G401 (cell line): ENCODE data around the gene CAPN1. TPM values are rescaled to one million over a fixed set of nuclear protein-coding genes. Genes with fewer than 3 reads are reported as not detected.
"Not testable (repeated sequence)": the region's sequence is repeated elsewhere in the genome, so short reads cannot be mapped to it uniquely, and the experiment has no call there.

Source experiments
- DNase-seq: peaks from one replicate; pipeline ENCODE4 v3.0.0-alpha.2; 2015; ENCODE audit warnings: low spot score
- in situ Hi-C: cut with HindIII; loops from 2 replicates; pipeline ENCODE4 v1.10.0; 2016; ENCODE audit warnings: low sequenced_read_pairs, mixed read lengths
- total RNA-seq: library from RNA; depleted of rRNA; stranded (reverse); fragments of >200 nt; shearing (Covaris generic); gene quantifications from 2 replicates; pipeline ENCODE4 v1.2.3, GENCODE V29; 2014; rRNA removed

CAPN1 gene
- total RNA-seq, 1 experiment from 2014 or later: 76.6 TPM

DNA sequence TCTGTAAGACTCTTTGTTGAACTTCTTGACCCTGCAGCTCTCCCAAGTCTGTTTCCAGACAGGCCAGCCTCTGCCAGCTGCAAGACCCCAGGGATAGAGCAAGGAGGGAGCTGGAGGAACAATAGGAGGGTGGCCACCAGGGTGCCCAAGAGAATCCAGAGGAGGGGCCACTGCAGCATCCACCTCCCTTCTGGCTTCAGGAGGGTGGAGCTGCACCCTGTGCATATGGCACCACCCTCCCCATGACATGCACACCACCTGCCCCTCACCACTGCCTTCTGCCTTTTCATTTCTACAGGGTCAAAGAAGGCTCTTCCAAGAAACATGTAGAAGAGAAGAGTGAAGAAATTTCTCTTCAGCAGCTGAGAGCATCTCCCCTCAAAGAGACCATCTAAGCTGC is 60.0 kb downstream of the CAPN1 start:
- no peak for DNase-seq
- in situ Hi-C loops: no loop called here

DNA sequence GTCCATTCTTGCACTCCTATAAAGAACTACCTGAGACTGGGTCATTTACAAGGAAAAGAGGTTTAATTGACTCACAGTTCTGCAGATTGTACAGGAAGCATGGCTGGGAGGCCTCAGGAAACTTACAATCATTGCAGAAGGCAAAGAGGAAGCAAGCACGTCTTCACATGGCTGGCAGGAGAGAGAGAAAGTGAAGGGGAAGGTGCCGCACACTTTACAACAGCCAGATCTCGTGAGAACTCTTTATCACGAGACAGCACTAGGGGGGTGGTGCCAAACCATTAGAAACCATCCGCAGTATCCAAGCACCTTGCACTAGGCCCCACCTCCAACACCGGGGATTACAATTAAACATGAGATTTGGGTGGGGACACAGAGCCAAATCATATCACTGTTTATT is 60.7 kb downstream of the CAPN1 start:
- in situ Hi-C loops: no loop called here
- DNase-seq: no peak

DNA sequence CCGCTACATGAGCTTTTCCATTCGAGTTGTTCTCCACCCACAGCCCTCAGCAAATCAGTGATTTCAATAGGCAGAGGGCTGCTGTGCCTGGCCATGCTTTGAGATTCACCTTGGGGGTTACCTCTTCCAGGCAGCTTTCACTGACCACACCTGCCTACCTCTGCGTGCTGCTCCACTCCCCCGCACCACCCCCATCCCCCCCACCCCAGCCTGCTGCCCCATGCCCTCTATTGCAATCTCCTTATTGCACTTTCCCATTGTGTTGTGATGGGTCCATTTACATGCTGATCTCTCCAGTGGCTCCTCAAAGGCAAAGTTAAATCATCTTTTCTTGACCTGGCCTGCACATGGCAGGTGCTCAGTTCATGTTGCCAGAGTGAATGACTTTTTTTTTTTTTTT is 62.1 kb downstream of the CAPN1 start:
- in situ Hi-C loops: no loop called here
- no peak for DNase-seq

DNA sequence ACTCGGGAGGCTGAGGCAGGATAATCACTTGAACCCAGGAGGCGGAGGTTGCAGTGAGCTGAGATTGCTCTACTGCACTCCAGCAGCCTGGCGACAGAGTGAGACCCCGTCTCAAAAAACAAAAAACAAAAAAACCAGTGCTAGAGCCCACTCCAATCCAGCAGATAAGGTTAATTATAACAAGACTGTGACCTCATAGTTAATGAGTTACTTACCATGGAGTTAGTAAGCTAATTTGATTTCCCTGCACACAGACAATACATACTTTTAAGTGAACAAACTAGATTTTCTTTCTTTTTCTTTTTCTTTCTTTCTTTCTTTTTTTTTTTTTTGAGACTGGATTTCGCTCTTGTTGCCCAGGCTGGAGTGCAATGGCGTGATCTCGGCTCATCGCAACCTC is 63.3 kb downstream of the CAPN1 start:
- in situ Hi-C loops, DNase-seq: not testable (repeated sequence)

DNA sequence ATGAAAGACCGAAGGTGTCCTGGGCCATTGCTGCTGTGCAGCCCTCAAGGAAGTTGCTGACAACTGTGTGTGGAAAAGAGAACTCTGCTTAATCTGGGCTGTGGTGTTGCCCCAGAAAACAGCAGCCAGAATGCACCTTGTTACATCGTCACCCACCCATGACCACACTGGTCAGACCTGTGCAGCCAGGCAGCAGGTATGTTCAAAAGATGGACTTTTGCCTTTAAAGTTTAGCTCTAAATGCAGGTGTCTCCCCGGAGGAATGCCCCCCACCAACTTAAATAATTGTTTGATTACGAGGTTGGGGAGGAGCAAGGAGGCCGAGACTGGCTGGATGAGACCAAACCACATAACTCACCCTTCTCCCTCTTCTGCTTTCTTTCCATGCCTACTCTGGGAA is 64.8 kb downstream of the CAPN1 start:
- no peak for DNase-seq
- in situ Hi-C loops: no loop called here

DNA sequence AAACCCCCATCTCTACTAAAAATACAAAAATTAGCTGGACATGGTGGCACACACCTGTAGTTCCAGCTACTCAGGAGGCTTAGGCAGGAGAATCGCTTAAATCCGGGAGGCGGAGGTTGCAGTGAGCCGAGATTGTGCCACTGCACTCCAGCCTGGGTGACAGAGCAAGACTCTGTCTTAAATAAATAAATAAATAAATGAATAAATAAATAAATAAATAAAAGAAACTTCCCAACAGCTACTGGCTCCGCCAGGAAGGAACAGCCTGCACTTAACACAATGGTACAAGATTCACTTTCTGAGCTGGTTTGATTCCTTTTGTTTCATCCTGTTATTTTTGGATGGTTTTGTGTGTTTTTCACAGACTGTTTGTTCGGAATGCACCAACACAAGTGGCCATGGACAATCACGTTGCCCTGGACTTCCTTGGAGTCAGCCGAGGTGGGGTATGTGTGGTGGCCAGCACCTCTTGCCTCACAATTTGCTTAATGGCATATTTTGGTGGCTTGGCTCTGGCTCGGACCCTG is 66.5 kb downstream of the CAPN1 start:
- DNase-seq, in situ Hi-C loops: not testable (repeated sequence)

GRCh38 chr11:65251476-65251875 is 69.7 kb downstream of the CAPN1 start:
- no peak for DNase-seq
- in situ Hi-C loops: no loop called here

- DNase-seq: no peak
- in situ Hi-C loops: no loop called here
Measured at GRCh38 chr11:65254724-65255123, 73.0 kb downstream of the CAPN1 start.

- no peak for DNase-seq
- in situ Hi-C loops: no loop called here
Measured at GRCh38 chr11:65258988-65259387, 77.3 kb downstream of the CAPN1 start.

- in situ Hi-C loops: no loop called here
- DNase-seq: no peak
Measured at GRCh38 chr11:65260302-65260701, 78.6 kb downstream of the CAPN1 start.

- in situ Hi-C loops: no loop called here
- no peak for DNase-seq
Measured at GRCh38 chr11:65260756-65261590, 79.2 kb downstream of the CAPN1 start.

Other genes starting within 250 kb of the CAPN1 start
- gene GPHA2, start 246.0 kb upstream of the CAPN1 start, total RNA-seq: 0.54 and 0.80 TPM in 2 replicates
- gene MAJIN, start 209.8 kb upstream of the CAPN1 start, total RNA-seq: not detected in 2 replicates
- gene BATF2, start 185.0 kb upstream of the CAPN1 start, total RNA-seq: 0.37 and 4.1 TPM in 2 replicates
- 175 and 216 TPM in 2 replicates for gene ARL2, start 167.8 kb upstream of the CAPN1 start, total RNA-seq
- gene SNX15, start 154.5 kb upstream of the CAPN1 start, total RNA-seq: 10.1 and 12.8 TPM in 2 replicates
- 52.3 and 52.9 TPM in 2 replicates for gene SAC3D1, start 140.7 kb upstream of the CAPN1 start, total RNA-seq
- gene NAALADL1, start 123.4 kb upstream of the CAPN1 start, total RNA-seq: not detected in 2 replicates
- 59.1 and 71.2 TPM in 2 replicates for gene CDCA5, start 97.9 kb upstream of the CAPN1 start, total RNA-seq
- gene ZFPL1, start 97.7 kb upstream of the CAPN1 start, total RNA-seq: 17.7 and 42.6 TPM in 2 replicates
- 212 and 303 TPM in 2 replicates for gene VPS51, start 85.7 kb upstream of the CAPN1 start, total RNA-seq
- 23.5 and 39.0 TPM in 2 replicates for gene TM7SF2, start 70.1 kb upstream of the CAPN1 start, total RNA-seq
- 12.7 and 21.0 TPM in 2 replicates for gene ZNHIT2, start 64.2 kb upstream of the CAPN1 start, total RNA-seq
- 137 and 188 TPM in 2 replicates for gene FAU, start 59.8 kb upstream of the CAPN1 start, total RNA-seq
- 108 and 117 TPM in 2 replicates for gene MRPL49, start 59.6 kb upstream of the CAPN1 start, total RNA-seq
- gene SYVN1, start 47.4 kb upstream of the CAPN1 start, total RNA-seq: 6.9 and 16.3 TPM in 2 replicates
- 2.0 and 3.4 TPM in 2 replicates for gene SPDYC, start 11.7 kb upstream of the CAPN1 start, total RNA-seq
- gene POLA2, start 80.0 kb downstream of the CAPN1 start, total RNA-seq: 10.8 and 19.4 TPM in 2 replicates
- gene CDC42EP2, start 132.9 kb downstream of the CAPN1 start, total RNA-seq: 4.6 TPM in 1 of 2 replicates, not detected in the other
- 52.8 and 54.3 TPM in 2 replicates for gene DPF2, start 151.9 kb downstream of the CAPN1 start, total RNA-seq
- gene TIGD3, start 172.8 kb downstream of the CAPN1 start, total RNA-seq: 0.12 and 1.9 TPM in 2 replicates
- gene SLC25A45, start 200.7 kb downstream of the CAPN1 start, total RNA-seq: 1.1 TPM in 1 of 2 replicates, not detected in the other
- 31.1 and 40.1 TPM in 2 replicates for gene FRMD8, start 204.7 kb downstream of the CAPN1 start, total RNA-seq
- 4.4 and 12.4 TPM in 2 replicates for gene NEAT1, start 240.9 kb downstream of the CAPN1 start, total RNA-seq